ENCODE measurements around the gene EYS.

Gene EYS

DNA sequence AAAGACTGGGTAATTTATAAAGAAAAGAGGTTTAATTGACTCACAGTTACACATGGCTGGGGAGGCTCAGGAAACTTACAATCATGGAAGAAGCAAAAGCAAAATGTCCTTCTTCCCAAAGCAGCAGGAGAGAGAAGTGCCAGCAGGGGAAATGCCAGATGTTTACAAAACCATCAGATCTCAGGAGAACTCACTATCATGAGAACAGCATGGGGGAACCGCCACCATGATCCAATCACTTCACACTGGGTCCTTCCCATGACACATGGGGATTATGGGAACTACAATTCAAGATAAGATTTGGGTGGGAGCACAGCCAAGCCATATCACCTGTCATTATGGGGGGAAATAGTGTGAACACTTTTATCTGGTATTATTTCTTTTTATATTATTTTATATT, 557.2 kb downstream of the EYS start:
- H3K4me3 ChIP-seq (ENCODE audit: insufficient read length, low read depth), result no peak overlapping the region
- no peak for DNase-seq (ENCODE audit: low read depth, low spot score)
- peaks cover 14% of the 10 kb centered on the region; the same call in 1 of the 2 replicates for H3K9me3 ChIP-seq (ENCODE audit: insufficient read depth, low read length)
- no peak overlapping the region for H3K9ac ChIP-seq (ENCODE audit: insufficient read length, low read depth)
- H3K36me3 ChIP-seq (ENCODE audit: insufficient read depth, insufficient read length, low read length), result no peaks in the 10 kb centered on the region
- H3K27me3 ChIP-seq (ENCODE audit: insufficient read depth, insufficient read length), result no peaks in the 10 kb centered on the region
- no peaks in the 10 kb centered on the region for H3K4me1 ChIP-seq (ENCODE audit: insufficient read depth, insufficient read length)
- no peak for TF ChIP-seq SUZ12 (IDR thresholded peaks at IDR 0.05; ENCODE audit: extremely low read depth, insufficient read depth, insufficient read length)
- TF ChIP-seq YY1 (IDR thresholded peaks at IDR 0.05; ENCODE audit: insufficient read depth, insufficient read length), result no peak
- TF ChIP-seq ZNF274 (IDR thresholded peaks at IDR 0.05; ENCODE audit: low read depth, low read length), result no peak

- no peak overlapping the region for H3K4me3 ChIP-seq (ENCODE audit: insufficient read length, low read depth)
These were observed 558.2 kb downstream of the EYS start for GRCh38 chr6:65148839-65149238.

GRCh38 chr6:65135567-65135966, 571.5 kb downstream of the EYS start:
- Histone ChIP-seq H3K27me3 (ENCODE audit: insufficient read depth, insufficient read length) (no peaks in the 10 kb centered on the region), H3K4me1 (ENCODE audit: insufficient read depth, insufficient read length) (no peaks in the 10 kb centered on the region), H3K9me3 (ENCODE audit: insufficient read depth, low read length) (no peaks in the 10 kb centered on the region), H3K36me3 (ENCODE audit: insufficient read depth, insufficient read length, low read length) (no peaks in the 10 kb centered on the region), H3K9ac (ENCODE audit: insufficient read length, low read depth) (no peak overlapping the region), H3K4me3 (ENCODE audit: insufficient read length, low read depth) (no peak overlapping the region)
- TF ChIP-seq ZNF274 (IDR thresholded peaks at IDR 0.05; ENCODE audit: low read depth, low read length) (no peak), YY1 (IDR thresholded peaks at IDR 0.05; ENCODE audit: insufficient read depth, insufficient read length) (no peak), SUZ12 (IDR thresholded peaks at IDR 0.05; ENCODE audit: extremely low read depth, insufficient read depth, insufficient read length) (no peak)
- DNase-seq (ENCODE audit: low read depth, low spot score), result no peak

More at GRCh38 chr6:65148839-65149238, 558.2 kb downstream of the EYS start:
- no peaks in the 10 kb centered on the region for H3K27me3 ChIP-seq (ENCODE audit: insufficient read depth, insufficient read length)
- no peak overlapping the region for H3K9ac ChIP-seq (ENCODE audit: insufficient read length, low read depth)
- no peaks in the 10 kb centered on the region for H3K4me1 ChIP-seq (ENCODE audit: insufficient read depth, insufficient read length)
- H3K36me3 ChIP-seq (ENCODE audit: insufficient read depth, insufficient read length, low read length), result no peaks in the 10 kb centered on the region
- H3K9me3 ChIP-seq (ENCODE audit: insufficient read depth, low read length), result peaks cover 14% of the 10 kb centered on the region; the same call in 1 of the 2 replicates
- no peak for DNase-seq (ENCODE audit: low read depth, low spot score)
- TF ChIP-seq ZNF274 (IDR thresholded peaks at IDR 0.05; ENCODE audit: low read depth, low read length), result no peak
- TF ChIP-seq SUZ12 (IDR thresholded peaks at IDR 0.05; ENCODE audit: extremely low read depth, insufficient read depth, insufficient read length), result no peak
- no peak for TF ChIP-seq YY1 (IDR thresholded peaks at IDR 0.05; ENCODE audit: insufficient read depth, insufficient read length)

DNA sequence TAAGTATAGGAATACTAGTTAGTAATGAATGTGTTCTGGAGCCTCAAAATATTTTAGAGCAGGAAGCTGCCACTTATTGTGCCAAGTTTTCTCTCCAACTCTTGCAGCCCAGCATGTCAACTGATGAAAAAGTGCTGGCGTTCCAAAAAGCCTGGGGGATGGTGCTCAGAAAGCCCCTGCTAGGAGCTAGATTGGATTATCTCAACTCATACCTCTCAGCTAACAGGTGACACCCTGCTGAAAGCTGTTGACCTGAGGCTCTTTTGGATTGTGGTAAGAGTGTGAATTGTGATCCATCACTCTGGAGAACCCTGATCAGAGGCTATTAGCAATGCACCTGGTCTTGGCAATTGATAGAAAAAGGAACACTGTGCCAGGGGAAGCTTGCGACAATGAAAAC, 580.4 kb downstream of the EYS start:
- no peaks in the 10 kb centered on the region for H3K27me3 ChIP-seq (ENCODE audit: insufficient read depth, insufficient read length)
- H3K4me1 ChIP-seq (ENCODE audit: insufficient read depth, insufficient read length), result no peaks in the 10 kb centered on the region
- TF ChIP-seq SUZ12 (IDR thresholded peaks at IDR 0.05; ENCODE audit: extremely low read depth, insufficient read depth, insufficient read length), result no peak
- TF ChIP-seq YY1 (IDR thresholded peaks at IDR 0.05; ENCODE audit: insufficient read depth, insufficient read length), result no peak
- no peak for TF ChIP-seq ZNF274 (IDR thresholded peaks at IDR 0.05; ENCODE audit: low read depth, low read length)
- no peak for DNase-seq (ENCODE audit: low read depth, low spot score)
- no peaks in the 10 kb centered on the region for H3K36me3 ChIP-seq (ENCODE audit: insufficient read depth, insufficient read length, low read length)
- no peak overlapping the region for H3K9ac ChIP-seq (ENCODE audit: insufficient read length, low read depth)
- H3K9me3 ChIP-seq (ENCODE audit: insufficient read depth, low read length), result no peaks in the 10 kb centered on the region
- H3K4me3 ChIP-seq (ENCODE audit: insufficient read length, low read depth), result no peak overlapping the region

DNA sequence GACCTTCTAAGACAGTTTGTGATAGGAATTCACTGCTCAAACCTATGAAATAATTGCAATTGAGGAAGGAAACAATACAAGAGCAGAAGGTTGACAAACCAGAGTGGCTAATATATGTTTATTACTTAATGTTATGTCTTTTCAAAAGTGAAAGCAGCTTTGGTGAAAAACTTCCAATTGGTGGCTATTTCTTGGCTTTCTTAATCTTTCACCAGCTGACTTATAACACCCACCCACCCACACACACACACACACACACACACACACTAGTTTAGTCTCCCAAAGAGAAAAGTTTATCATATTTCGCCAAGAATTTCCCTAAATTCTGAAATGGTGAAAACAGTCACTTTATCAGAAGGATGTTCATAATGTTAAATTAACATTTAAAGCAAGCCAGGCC, 583.5 kb downstream of the EYS start:
- H3K36me3 ChIP-seq (ENCODE audit: insufficient read depth, insufficient read length, low read length), result no peaks in the 10 kb centered on the region
- DNase-seq (ENCODE audit: low read depth, low spot score), result no peak
- no peaks in the 10 kb centered on the region for H3K4me1 ChIP-seq (ENCODE audit: insufficient read depth, insufficient read length)

DNA sequence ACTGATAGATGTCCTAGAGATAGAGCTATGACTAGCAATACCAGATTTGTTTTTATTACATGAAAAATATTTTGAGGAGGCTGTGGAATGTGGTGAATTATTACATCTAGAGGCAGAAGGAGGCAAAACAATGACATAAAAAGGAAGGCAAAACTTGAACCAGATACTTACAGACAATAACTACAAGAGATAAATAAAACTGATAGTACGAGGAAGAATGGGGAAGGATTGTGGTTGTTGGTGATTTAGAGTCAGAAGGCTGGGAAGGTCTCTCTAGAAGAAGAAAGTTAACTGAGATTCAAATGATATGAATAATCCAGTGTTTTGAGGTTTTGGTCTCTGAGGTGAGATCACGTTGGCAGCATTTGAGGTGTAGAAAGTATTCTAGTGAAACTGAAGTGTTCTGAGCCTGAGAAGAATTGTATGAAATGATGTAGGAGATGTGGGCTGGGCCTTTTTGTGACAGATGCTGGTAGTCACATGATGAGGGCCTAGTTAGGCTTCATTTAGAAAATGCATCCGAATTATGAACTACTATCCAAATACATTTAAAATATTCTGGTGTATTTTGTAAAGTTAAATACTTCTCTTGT, 589.1 kb downstream of the EYS start:
- Histone ChIP-seq H3K36me3 (ENCODE audit: insufficient read depth, insufficient read length, low read length) (no peaks in the 10 kb centered on the region), H3K27me3 (ENCODE audit: insufficient read depth, insufficient read length) (no peaks in the 10 kb centered on the region), H3K9me3 (ENCODE audit: insufficient read depth, low read length) (no peaks in the 10 kb centered on the region), H3K4me3 (ENCODE audit: insufficient read length, low read depth) (no peak overlapping the region), H3K9ac (ENCODE audit: insufficient read length, low read depth) (no peak overlapping the region), H3K4me1 (ENCODE audit: insufficient read depth, insufficient read length) (no peaks in the 10 kb centered on the region)
- TF ChIP-seq SUZ12 (IDR thresholded peaks at IDR 0.05; ENCODE audit: extremely low read depth, insufficient read depth, insufficient read length), result no peak
- DNase-seq (ENCODE audit: low read depth, low spot score), result no peak

More for the DNA sequence above, 583.5 kb downstream of the EYS start:
- Histone ChIP-seq H3K4me3 (ENCODE audit: insufficient read length, low read depth) (no peak overlapping the region), H3K27me3 (ENCODE audit: insufficient read depth, insufficient read length) (no peaks in the 10 kb centered on the region), H3K9me3 (ENCODE audit: insufficient read depth, low read length) (no peaks in the 10 kb centered on the region), H3K9ac (ENCODE audit: insufficient read length, low read depth) (no peak overlapping the region)
- TF ChIP-seq YY1 (IDR thresholded peaks at IDR 0.05; ENCODE audit: insufficient read depth, insufficient read length), result no peak
- no peak for TF ChIP-seq ZNF274 (IDR thresholded peaks at IDR 0.05; ENCODE audit: low read depth, low read length)
- TF ChIP-seq SUZ12 (IDR thresholded peaks at IDR 0.05; ENCODE audit: extremely low read depth, insufficient read depth, insufficient read length), result no peak

DNA sequence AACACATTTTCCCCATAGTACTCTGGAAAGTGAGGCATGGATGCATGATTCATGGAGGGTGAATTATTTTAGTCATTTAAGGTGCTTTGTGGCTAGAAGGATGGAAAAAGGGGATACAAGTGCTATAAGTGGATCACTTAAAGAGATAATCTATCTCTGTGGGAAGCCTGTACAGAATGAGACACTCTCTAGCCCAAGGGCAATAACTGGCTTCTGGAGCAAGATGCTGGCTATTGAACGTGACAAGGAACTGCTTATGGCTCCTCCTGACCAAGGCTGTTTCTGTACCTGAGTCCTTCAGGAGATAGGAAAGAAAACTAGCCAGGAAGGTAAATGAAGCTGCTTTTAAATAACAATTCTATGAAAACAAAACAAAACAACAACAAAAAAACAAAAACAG, 590.7 kb downstream of the EYS start:
- Histone ChIP-seq H3K27me3 (ENCODE audit: insufficient read depth, insufficient read length) (no peaks in the 10 kb centered on the region), H3K9me3 (ENCODE audit: insufficient read depth, low read length) (no peaks in the 10 kb centered on the region), H3K36me3 (ENCODE audit: insufficient read depth, insufficient read length, low read length) (no peaks in the 10 kb centered on the region), H3K4me3 (ENCODE audit: insufficient read length, low read depth) (no peak overlapping the region), H3K4me1 (ENCODE audit: insufficient read depth, insufficient read length) (no peaks in the 10 kb centered on the region), H3K9ac (ENCODE audit: insufficient read length, low read depth) (no peak overlapping the region)
- no peak for TF ChIP-seq ZNF274 (IDR thresholded peaks at IDR 0.05; ENCODE audit: low read depth, low read length)
- TF ChIP-seq YY1 (IDR thresholded peaks at IDR 0.05; ENCODE audit: insufficient read depth, insufficient read length), result no peak
- TF ChIP-seq SUZ12 (IDR thresholded peaks at IDR 0.05; ENCODE audit: extremely low read depth, insufficient read depth, insufficient read length), result no peak
- no peak for DNase-seq (ENCODE audit: low read depth, low spot score)
